Smooth muscle cell (in vitro differentiated cells): ENCODE measurements around the gene WDR27. TPM values are rescaled to one million over a fixed set of nuclear protein-coding genes. Genes with fewer than 3 reads are reported as not detected.

Experiments
- DNase-seq: peaks from one replicate; lab custom pipeline; 2025; ENCODE audit not compliant: unreplicated experiment; lab: John Stamatoyannopoulos, UW
- H2AFZ ChIP-seq: fragments of 200-600 bp; sonication (generic); 2 replicates; pipeline ENCODE4 v1.6.0; 2016; ENCODE audit warnings: antibody characterized with exemption, low read depth, mild to moderate bottlenecking
- H3F3A ChIP-seq: fragments of 200-600 bp; sonication (generic); 2 replicates; pipeline ENCODE4 v1.6.0; 2017; ENCODE audit warnings: antibody characterized with exemption, low read depth
- H3K27ac ChIP-seq: fragments of 200-600 bp; sonication (generic); 2 replicates; pipeline ENCODE4 v1.5.1; 2016; ENCODE audit warnings: low read depth, mild to moderate bottlenecking
- H3K27me3 ChIP-seq: fragments of 200-600 bp; sonication (generic); 2 replicates; pipeline ENCODE4 v1.6.1; 2016; ENCODE audit warnings: low read depth, mild to moderate bottlenecking
- H3K36me3 ChIP-seq: fragments of 200-600 bp; sonication (generic); 2 replicates; pipeline ENCODE4 v1.5.1; 2016; ENCODE audit warnings: low read depth
- H3K4me1 ChIP-seq: fragments of 200-600 bp; sonication (generic); 2 replicates; pipeline ENCODE4 v1.5.1; 2016; ENCODE audit warnings: low read depth
- H3K4me2 ChIP-seq: fragments of 200-600 bp; sonication (generic); 2 replicates; pipeline ENCODE4 v1.6.0; 2016; ENCODE audit warnings: mild to moderate bottlenecking
- H3K4me3 ChIP-seq: fragments of 200-600 bp; sonication (generic); 2 replicates; pipeline ENCODE4 v1.5.1; 2016; ENCODE audit warnings: mild to moderate bottlenecking
- H3K79me2 ChIP-seq: fragments of 200-600 bp; sonication (generic); 2 replicates; pipeline ENCODE4 v1.6.0; 2016; ENCODE audit warnings: low read depth, mild to moderate bottlenecking
- H3K9ac ChIP-seq: fragments of 200-600 bp; sonication (generic); 2 replicates; pipeline ENCODE4 v1.6.0; 2016; ENCODE audit warnings: low read depth
- H3K9me3 ChIP-seq: fragments of 200-600 bp; sonication (generic); replicated peaks from 2 replicates; pipeline ENCODE4 v1.5.1; 2016; ENCODE audit warnings: low read depth
- H4K20me1 ChIP-seq: fragments of 200-600 bp; sonication (generic); 2 replicates; pipeline ENCODE4 v1.6.0; 2016; ENCODE audit warnings: low read depth
- WGBS: methylation state at CpG from one replicate; pipeline ENCODE4 v1.1.7; 2016; ENCODE audit warnings: low lambda C conversion rate; 5-methylcytosine and 5-hydroxymethylcytosine counted together
- polyA plus RNA-seq: library from polyadenylated mRNA; unstranded; fragments of >200 nt; fragmentation: Nextera tagmentation; extraction: Ambion mirVana; gene quantifications from 2 replicates; pipeline ENCODE4 v1.2.1, GENCODE V29; 2016
- total RNA-seq: library from RNA; depleted of rRNA; stranded (reverse); fragments of >200 nt; gene quantifications from 2 replicates; pipeline ENCODE4 v1.2.3, GENCODE V29; 2014
- TF ChIP-seq, protein P1 (sequence below): fragments of 200-600 bp; sonication (generic); IDR thresholded peaks from 2 replicates; pipeline ENCODE4 v1.5.1; 2017; ENCODE audit warnings: borderline replicate concordance, mild to moderate bottlenecking, antibody characterized with exemption; ENCODE audit not compliant: insufficient read depth, poor library complexity, severe bottlenecking

WDR27 gene
- total and polyA plus RNA-seq, 2 experiments from 2014 or later, result 26.0 to 47.0 TPM

DNA sequence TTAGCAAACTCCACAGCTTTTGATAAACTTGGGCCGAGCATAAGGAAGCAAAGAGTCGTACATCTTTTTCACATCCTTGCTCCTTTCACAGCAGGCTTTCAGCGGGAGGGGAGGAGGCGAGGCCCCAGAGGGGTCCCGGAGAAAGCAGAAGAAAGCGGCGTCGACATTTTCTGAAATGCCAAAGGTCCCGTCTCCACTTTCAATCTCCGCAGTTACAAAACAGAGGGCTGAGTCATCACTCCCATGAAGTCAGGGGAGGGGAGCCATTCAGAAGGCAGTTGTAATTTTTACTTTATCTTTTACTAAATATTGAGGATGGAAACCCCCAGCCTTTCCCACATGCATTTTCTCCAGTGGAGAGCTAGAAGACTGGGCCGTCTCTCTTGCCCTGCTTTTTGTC, 274.0 kb downstream of the WDR27 start:
- H3K36me3 ChIP-seq, result no peaks in the 10 kb centered on the region
- H3K27ac ChIP-seq, result peak overlapping the region; percentile 86
- H3K4me1 ChIP-seq, result peaks cover 14% of the 10 kb centered on the region
- no peaks in the 10 kb centered on the region for H4K20me1 ChIP-seq
- peak overlapping the region; percentile 72 for H3K4me2 ChIP-seq
- 17% methylated on average over 11 of the region's 11 CpGs for WGBS
- H3K27me3 ChIP-seq, result no peaks in the 10 kb centered on the region
- peaks cover 3% of the 10 kb centered on the region for H3F3A ChIP-seq
- peak overlapping the region; percentile 81 for H2AFZ ChIP-seq
- no peaks in the 10 kb centered on the region for H3K79me2 ChIP-seq
- H3K9me3 ChIP-seq, result peaks cover 7% of the 10 kb centered on the region
- peak overlapping the region; percentile 72 for H3K9ac ChIP-seq
- TF ChIP-seq, protein P1, sequence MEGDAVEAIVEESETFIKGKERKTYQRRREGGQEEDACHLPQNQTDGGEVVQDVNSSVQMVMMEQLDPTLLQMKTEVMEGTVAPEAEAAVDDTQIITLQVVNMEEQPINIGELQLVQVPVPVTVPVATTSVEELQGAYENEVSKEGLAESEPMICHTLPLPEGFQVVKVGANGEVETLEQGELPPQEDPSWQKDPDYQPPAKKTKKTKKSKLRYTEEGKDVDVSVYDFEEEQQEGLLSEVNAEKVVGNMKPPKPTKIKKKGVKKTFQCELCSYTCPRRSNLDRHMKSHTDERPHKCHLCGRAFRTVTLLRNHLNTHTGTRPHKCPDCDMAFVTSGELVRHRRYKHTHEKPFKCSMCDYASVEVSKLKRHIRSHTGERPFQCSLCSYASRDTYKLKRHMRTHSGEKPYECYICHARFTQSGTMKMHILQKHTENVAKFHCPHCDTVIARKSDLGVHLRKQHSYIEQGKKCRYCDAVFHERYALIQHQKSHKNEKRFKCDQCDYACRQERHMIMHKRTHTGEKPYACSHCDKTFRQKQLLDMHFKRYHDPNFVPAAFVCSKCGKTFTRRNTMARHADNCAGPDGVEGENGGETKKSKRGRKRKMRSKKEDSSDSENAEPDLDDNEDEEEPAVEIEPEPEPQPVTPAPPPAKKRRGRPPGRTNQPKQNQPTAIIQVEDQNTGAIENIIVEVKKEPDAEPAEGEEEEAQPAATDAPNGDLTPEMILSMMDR, result no peak
- DNase-seq, result no peak
- H3K4me3 ChIP-seq, result peak overlapping the region; percentile 20

DNA sequence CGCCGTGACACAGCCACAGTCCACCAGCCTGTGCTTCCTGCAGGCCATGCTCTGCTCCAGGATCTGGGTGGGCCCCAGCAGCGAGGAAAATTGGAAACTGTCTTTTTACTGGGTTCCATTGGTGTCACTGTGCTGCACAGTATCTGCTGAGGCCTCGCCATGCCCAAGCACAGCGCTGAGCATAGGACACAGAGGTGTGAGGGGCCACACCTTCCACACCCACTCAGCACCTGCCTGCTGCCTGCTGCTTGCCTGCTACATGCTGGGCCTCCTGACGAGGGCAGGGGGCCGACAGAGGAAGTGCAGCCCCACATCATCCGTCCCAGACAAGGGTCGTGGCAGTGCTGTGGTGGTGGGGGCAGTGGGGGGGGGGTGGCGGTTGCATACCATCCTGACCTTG, 275.2 kb downstream of the WDR27 start:
- WGBS, result 90% methylated on average over 10 of the region's 10 CpGs
- no peaks in the 10 kb centered on the region for H4K20me1 ChIP-seq
- DNase-seq, result no peak

DNA sequence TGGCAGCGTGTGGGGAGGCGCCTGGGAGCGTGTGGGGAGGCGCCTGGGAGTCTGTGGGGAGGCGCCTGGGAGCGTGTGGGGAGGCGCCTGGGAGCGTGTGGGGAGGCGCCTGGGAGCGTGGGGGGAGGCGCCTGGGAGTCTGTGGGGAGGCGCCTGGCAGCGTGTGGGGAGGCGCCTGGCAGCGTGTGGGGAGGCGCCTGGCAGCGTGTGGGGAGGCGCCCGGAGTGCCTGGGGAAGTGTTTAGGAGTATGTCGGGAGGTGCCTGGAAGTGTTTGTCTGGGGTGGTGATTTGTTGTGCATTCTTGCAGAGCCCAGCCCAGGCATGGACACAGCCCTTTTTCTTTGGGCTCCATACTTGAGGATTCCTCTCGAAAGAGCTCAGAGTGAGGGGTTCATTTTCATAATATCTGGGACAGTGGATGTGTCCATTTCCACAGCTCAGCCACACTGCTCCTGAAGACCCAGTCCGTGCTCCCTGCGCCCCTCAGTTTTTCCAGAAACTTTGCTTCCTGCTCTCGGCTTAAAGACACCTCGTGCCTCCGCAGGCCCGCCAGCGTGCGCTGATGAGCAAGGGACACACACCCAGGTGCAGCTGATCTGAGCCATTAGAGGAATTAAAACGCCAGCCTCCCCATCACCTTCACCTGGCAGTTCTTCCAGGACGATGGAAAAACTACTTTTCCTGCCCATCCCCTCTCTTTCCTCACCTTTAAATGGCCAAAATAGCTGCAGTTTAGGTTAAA, 276.0 kb downstream of the WDR27 start:
- TF ChIP-seq, protein P1, result no peak
- H4K20me1 ChIP-seq, result no peaks in the 10 kb centered on the region
- DNase-seq, result no peak
- H3K4me3 ChIP-seq, result no peak overlapping the region
- H3F3A ChIP-seq, result peaks cover 3% of the 10 kb centered on the region
- H2AFZ ChIP-seq, result no peak overlapping the region
- no peaks in the 10 kb centered on the region for H3K79me2 ChIP-seq
- no peak overlapping the region for H3K4me2 ChIP-seq
- no peaks in the 10 kb centered on the region for H3K36me3 ChIP-seq
- no peak overlapping the region for H3K27ac ChIP-seq
- H3K9me3 ChIP-seq, result no peaks in the 10 kb centered on the region
- WGBS, result 91% methylated on average over 17 of the region's 31 CpGs
- peaks cover 14% of the 10 kb centered on the region for H3K4me1 ChIP-seq
- no peak overlapping the region for H3K9ac ChIP-seq
- H3K27me3 ChIP-seq, result no peaks in the 10 kb centered on the region

More for the DNA sequence above, 275.2 kb downstream of the WDR27 start:
- Histone ChIP-seq H3K79me2 (no peaks in the 10 kb centered on the region), H3F3A (peaks cover 3% of the 10 kb centered on the region), H3K4me2 (no peak overlapping the region), H3K36me3 (no peaks in the 10 kb centered on the region), H3K9me3 (peaks cover 7% of the 10 kb centered on the region), H3K27ac (no peak overlapping the region), H3K4me1 (peaks cover 14% of the 10 kb centered on the region), H3K9ac (no peak overlapping the region), H3K4me3 (no peak overlapping the region), H3K27me3 (no peaks in the 10 kb centered on the region), H2AFZ (no peak overlapping the region)
- TF ChIP-seq, protein P1, result no peak

DNA sequence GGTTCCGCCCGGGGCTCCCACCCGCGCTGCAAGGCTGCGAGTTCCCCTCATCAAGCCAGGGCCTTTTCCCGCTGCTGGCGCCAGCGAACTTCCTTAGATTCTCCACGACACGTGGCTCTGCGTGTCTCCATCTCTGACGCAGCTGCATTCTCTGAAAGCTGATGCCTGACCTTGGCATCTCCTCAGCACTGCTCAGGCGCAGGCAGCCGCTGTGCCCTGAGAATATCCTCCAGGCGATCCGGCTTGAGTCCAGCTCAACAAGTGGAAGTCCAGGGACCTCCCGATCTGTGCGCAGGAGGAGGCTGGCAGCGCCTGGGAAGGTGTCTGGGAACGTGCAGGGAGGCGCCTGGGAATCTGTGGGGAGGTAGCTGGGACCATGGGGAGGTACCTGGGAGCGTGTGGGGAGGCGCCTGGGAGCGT, 277.0 kb downstream of the WDR27 start:
- Histone ChIP-seq H3K79me2 (no peaks in the 10 kb centered on the region), H3K9me3 (no peaks in the 10 kb centered on the region), H3F3A (peaks cover 3% of the 10 kb centered on the region), H3K27me3 (no peaks in the 10 kb centered on the region), H3K36me3 (no peaks in the 10 kb centered on the region), H3K4me3 (no peak overlapping the region), H3K27ac (no peak overlapping the region), H2AFZ (no peak overlapping the region), H3K4me2 (no peak overlapping the region), H3K9ac (no peak overlapping the region), H4K20me1 (no peaks in the 10 kb centered on the region), H3K4me1 (peaks cover 14% of the 10 kb centered on the region)
- TF ChIP-seq, protein P1, result no peak
- DNase-seq, result no peak
- 96% methylated on average over 24 of the region's 24 CpGs for WGBS
